HuH-7.5 (cell line): ENCODE results near the gene ZBTB4.

ENCODE experiments used
- DNase-seq: peaks from one replicate; pipeline ENCODE4 v3.0.0; 2011; ENCODE audit warnings: low spot score

The ZBTB4 gene, protein sequence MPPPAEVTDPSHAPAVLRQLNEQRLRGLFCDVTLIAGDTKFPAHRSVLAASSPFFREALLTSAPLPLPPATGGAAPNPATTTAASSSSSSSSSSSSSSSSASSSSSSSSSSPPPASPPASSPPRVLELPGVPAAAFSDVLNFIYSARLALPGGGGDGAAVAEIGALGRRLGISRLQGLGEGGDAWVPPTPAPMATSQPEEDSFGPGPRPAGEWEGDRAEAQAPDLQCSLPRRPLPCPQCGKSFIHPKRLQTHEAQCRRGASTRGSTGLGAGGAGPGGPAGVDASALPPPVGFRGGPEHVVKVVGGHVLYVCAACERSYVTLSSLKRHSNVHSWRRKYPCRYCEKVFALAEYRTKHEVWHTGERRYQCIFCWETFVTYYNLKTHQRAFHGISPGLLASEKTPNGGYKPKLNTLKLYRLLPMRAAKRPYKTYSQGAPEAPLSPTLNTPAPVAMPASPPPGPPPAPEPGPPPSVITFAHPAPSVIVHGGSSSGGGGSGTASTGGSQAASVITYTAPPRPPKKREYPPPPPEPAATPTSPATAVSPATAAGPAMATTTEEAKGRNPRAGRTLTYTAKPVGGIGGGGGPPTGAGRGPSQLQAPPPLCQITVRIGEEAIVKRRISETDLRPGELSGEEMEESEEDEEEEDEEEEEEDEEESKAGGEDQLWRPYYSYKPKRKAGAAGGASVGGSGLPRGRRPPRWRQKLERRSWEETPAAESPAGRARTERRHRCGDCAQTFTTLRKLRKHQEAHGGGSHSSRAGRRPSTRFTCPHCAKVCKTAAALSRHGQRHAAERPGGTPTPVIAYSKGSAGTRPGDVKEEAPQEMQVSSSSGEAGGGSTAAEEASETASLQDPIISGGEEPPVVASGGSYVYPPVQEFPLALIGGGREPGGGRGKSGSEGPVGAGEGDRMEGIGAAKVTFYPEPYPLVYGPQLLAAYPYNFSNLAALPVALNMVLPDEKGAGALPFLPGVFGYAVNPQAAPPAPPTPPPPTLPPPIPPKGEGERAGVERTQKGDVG

GRCh38 chr17:7479213-7480088 lies at the start of gene ZBTB4:
TSS of gene ZBTB4 (minus strand) at chr17:7479631. CDS start at chr17:7466801, 12,830 bp downstream.
- peak; percentile 63 for DNase-seq

DNA sequence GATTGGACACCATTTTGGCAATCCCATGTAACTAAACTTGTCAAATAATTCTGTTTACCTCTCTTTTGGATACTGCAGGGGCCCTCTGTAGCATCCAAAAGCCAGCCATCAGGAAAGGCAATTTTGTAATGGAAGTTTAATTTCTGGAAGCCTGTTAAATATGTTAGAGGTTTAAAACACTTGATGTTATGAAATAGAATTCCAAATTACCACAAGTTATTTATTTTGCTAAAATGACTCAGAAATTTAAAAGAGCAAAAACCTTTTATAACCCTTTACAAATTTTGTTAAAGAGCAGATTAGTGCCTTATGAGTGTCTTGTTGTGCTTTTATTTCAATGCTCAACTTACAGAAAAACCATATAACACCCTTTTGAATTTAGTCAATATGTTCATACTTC lies 49.4 kb upstream of the ZBTB4 start:
- no peak for DNase-seq

DNA sequence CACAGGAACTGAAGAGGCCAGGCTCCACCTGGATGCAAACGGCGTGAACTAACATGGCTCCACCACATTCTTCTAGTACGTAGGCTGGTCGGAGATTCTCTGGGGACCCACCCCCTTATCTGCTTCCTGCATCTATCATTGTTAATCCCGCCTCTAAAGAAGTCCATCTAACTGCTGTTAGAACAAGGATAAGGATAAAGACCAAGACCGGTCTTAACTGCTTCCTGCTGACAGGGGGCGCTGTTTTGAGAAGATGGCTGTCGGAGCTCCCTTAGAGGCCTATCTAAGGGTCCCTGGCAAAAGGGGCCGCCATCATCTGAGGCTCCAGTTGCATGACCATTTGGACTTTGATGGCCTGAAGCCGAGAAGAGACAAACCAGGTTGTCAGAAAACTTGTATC lies 43.6 kb upstream of the ZBTB4 start:
- no peak for DNase-seq

- DNase-seq: no peak
These were observed 36.6 kb upstream of the ZBTB4 start for GRCh38 chr17:7515911-7516610.

GRCh38 chr17:7513850-7514419 lies 34.5 kb upstream of the ZBTB4 start:
- no peak for DNase-seq

- no peak for DNase-seq
These were observed 33.6 kb upstream of the ZBTB4 start for GRCh38 chr17:7512824-7513540.

DNA sequence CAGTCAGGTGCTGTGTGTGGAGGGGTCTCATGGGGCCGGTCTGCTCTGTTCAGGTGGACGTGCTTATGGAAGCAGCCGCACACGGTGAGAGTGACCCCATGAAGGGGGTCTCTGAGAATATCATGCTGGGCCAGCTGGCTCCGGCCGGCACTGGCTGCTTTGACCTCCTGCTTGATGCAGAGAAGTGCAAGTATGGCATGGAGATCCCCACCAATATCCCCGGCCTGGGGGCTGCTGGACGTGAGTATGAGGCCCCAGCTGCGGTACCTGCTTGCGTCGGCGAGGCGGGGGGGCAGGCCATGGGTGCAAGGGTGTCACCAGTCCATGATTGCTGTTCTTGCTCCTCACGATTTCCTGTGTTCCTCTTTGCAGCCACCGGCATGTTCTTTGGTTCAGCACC lies 32.7 kb upstream of the ZBTB4 start:
- DNase-seq: no peak

GRCh38 chr17:7511108-7511507 lies 31.7 kb upstream of the ZBTB4 start:
- DNase-seq: no peak

GRCh38 chr17:7509937-7510336 lies 30.5 kb upstream of the ZBTB4 start:
- no peak for DNase-seq

DNA sequence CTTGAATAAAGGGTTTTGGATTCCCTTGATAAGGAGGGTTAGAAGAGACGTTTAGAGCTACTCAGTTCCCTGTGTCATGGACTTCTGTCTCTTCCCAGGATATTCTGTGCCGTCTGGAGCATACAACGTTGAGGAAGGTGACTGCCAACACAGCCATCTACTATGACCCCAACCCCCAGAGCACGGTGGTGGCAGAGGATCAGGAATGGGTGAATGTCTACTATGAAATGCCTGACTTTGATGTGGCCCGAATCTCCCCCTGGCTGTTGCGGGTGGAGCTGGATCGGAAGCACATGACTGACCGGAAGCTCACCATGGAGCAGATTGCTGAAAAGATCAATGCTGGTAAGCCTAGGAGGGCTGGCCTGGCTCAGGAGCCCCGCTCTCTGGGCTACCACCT lies 29.4 kb upstream of the ZBTB4 start:
- DNase-seq: no peak

DNA sequence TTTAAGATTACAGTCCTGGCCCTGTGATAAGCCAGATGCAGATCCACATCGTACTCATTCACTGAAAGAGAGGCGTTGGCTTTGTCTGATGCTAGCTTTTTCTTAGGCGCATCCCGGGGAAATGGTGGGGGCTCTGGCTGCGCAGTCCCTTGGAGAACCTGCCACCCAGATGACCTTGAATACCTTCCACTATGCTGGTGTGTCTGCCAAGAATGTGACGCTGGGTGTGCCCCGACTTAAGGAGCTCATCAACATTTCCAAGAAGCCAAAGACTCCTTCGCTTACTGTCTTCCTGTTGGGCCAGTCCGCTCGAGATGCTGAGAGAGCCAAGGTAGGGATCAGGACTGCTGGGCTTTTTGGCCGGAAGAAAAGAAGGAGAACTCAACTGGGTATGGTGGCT lies 28.7 kb upstream of the ZBTB4 start:
- no peak for DNase-seq

GRCh38 chr17:7503521-7503920 lies 24.1 kb upstream of the ZBTB4 start:
- DNase-seq: no peak

DNA sequence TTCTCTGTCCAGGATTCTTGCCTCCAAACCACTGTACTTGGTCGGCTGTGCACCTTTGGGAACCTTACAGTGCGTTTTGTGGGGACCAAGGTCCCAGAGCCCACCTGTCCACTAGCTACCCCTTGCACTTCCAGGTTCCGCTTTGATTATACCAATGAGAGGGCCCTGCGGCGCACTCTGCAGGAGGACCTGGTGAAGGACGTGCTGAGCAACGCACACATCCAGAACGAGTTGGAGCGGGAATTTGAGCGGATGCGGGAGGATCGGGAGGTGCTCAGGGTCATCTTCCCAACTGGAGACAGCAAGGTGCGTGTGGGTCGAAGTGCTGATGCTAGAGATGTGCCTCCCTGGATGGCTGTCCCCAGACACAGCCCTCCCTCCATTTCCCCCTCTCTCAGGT lies 23.6 kb upstream of the ZBTB4 start:
- DNase-seq: no peak

- no peak for DNase-seq
These were observed 22.9 kb upstream of the ZBTB4 start for GRCh38 chr17:7502171-7502847.

DNA sequence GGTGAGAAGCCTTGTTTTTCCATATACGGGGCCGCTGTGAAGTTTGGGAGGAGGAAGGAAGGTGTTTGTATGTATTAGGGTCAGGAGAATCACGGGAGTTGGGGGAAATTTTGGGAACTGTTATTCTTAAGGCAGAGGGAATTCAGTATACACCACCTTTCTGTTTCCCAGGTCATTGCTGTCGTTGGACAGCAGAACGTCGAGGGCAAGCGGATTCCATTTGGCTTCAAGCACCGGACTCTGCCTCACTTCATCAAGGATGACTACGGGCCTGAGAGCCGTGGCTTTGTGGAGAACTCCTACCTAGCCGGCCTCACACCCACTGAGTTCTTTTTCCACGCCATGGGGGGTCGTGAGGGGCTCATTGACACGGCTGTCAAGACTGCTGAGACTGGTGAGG lies 22.3 kb upstream of the ZBTB4 start:
- no peak for DNase-seq

- DNase-seq: no peak
These were observed 19.7 kb upstream of the ZBTB4 start for GRCh38 chr17:7499161-7499560.

GRCh38 chr17:7497636-7498035 lies 18.2 kb upstream of the ZBTB4 start:
- no peak for DNase-seq

DNA sequence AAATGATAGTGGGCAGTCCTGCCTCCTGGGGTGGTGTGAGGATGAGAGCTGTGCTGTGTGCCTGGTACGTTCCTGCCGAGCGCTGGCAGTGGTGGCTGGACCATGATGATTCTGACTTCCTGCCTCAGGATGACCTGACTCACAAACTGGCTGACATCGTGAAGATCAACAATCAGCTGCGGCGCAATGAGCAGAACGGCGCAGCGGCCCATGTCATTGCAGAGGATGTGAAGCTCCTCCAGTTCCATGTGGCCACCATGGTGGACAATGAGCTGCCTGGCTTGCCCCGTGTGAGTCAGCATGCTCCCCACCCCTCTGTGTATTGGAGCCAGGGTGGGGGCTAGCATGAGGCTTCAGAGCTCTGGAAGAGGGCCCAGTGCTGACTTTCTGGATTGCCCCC lies 17.8 kb upstream of the ZBTB4 start:
- DNase-seq: no peak

- DNase-seq: no peak
These were observed 17.2 kb upstream of the ZBTB4 start for GRCh38 chr17:7496470-7497183.
